ENCODE data around the gene RHO. TPM values are rescaled to one million over a fixed set of nuclear protein-coding genes. Genes with fewer than 3 reads are reported as not detected.

The RHO gene
- total RNA-seq, 1 experiment from 2014 or later = not detected

Other genes with a start within 250 kb of the RHO start
- gene HMCES, start 249.8 kb upstream of the RHO start, total RNA-seq (2021) = 44.0 to 49.5 TPM (median 47.7 TPM) in 3 replicates
- gene EFCAB12, start 100.0 kb upstream of the RHO start, total RNA-seq (2021) = 0.16 to 0.34 TPM (median 0.20 TPM) in 3 replicates
- gene MBD4, start 88.7 kb upstream of the RHO start, total RNA-seq (2021) = 31.4 to 36.9 TPM (median 33.0 TPM) in 3 replicates
- 21.6 to 24.2 TPM (median 22.8 TPM) in 3 replicates for gene IFT122, start 88.4 kb upstream of the RHO start, total RNA-seq (2021)
- gene H1-8, start 14.5 kb downstream of the RHO start, total RNA-seq (2021) = not detected in 3 replicates
- 56.7 to 63.9 TPM (median 57.4 TPM) in 3 replicates for gene PLXND1, start 78.0 kb downstream of the RHO start, total RNA-seq (2021)

All from WTC11 (cell line).